Breast epithelium (tissue), 3 donors: Measurements from ENCODE around the gene MIOS.

Experiments
- POLR2AphosphoS5 ChIP-seq, 3 donors: sonication (generic); formaldehyde crosslinking; IDR thresholded peaks; one replicate each; pipeline ENCODE4 v1.6.1; 2017; ENCODE audit warnings: antibody characterized with exemption in 3 of 3
- TF ChIP-seq, protein P1 (sequence below), 3 donors: fragments of 450-650 bp; IDR thresholded peaks; one replicate each; pipeline ENCODE4 v1.5.1; 2016 to 2017; ENCODE audit warnings: antibody characterized with exemption in 3 of 3, mild to moderate bottlenecking in 3 of 3, moderate library complexity in 3 of 3

DNA sequence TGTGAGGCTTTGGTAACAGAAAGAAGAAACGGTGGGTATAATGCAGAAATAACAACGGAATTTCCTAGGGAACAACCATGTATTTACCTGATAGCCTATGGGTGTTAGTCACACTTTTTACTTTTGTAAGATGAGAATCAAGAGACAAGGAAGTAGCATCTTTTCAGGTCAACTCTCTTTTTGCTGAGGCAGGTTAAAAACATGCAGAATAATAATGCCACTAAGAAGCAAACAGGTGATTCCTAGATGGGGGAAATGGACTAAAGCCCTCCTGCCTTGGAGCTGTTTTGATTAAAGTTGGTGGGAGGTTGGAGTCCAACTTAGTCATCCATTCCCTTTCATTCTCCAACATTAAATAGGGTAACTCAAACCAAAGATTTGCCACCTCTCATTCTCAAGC, 29.0 kb upstream of the MIOS start:
- TF ChIP-seq, protein P1, sequence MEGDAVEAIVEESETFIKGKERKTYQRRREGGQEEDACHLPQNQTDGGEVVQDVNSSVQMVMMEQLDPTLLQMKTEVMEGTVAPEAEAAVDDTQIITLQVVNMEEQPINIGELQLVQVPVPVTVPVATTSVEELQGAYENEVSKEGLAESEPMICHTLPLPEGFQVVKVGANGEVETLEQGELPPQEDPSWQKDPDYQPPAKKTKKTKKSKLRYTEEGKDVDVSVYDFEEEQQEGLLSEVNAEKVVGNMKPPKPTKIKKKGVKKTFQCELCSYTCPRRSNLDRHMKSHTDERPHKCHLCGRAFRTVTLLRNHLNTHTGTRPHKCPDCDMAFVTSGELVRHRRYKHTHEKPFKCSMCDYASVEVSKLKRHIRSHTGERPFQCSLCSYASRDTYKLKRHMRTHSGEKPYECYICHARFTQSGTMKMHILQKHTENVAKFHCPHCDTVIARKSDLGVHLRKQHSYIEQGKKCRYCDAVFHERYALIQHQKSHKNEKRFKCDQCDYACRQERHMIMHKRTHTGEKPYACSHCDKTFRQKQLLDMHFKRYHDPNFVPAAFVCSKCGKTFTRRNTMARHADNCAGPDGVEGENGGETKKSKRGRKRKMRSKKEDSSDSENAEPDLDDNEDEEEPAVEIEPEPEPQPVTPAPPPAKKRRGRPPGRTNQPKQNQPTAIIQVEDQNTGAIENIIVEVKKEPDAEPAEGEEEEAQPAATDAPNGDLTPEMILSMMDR (IDR thresholded peaks at IDR 0.05), result no peak
- TF ChIP-seq POLR2AphosphoS5 (IDR thresholded peaks at IDR 0.05), result no peak
